GM12878 (cell line): ENCODE data around the gene NIBAN1. TPM values are rescaled to one million over a fixed set of nuclear protein-coding genes. Genes with fewer than 3 reads are reported as not detected.

Experiments used
- ATF3 ChIP-seq: IDR thresholded peaks from 2 replicates; pipeline ENCODE4 v1.6.1; 2011; ENCODE audit warnings: low read depth, mild to moderate bottlenecking, low read length, moderate library complexity, borderline replicate concordance; ENCODE audit errors: extremely low read depth
- BCL11A ChIP-seq: IDR thresholded peaks from 2 replicates; pipeline ENCODE4 v1.6.1; 2011; ENCODE audit warnings: low read depth, low read length
- BCLAF1 ChIP-seq: fragments of 450-650 bp; IDR thresholded peaks from 2 replicates; pipeline ENCODE4 v1.6.1; 2017; ENCODE audit warnings: antibody characterized with exemption, mild to moderate bottlenecking, moderate library complexity
- CBFB ChIP-seq: IDR thresholded peaks from 2 replicates; pipeline ENCODE4 v1.6.1; 2016; ENCODE audit warnings: antibody characterized with exemption, low read depth
- CEBPB ChIP-seq, 2 experiments: fragments of 150-350 bp in 1 of 2; IDR thresholded peaks; 2 replicates each; pipeline ENCODE4 v1.6.1; 2012 to 2014; ENCODE audit warnings: low read depth in 2 of 2, low read length in 2 of 2, borderline replicate concordance in 1 of 2, inconsistent platforms in 1 of 2
- CEBPZ ChIP-seq: fragments of 150-350 bp; IDR thresholded peaks from 2 replicates; pipeline ENCODE4 v1.6.1; 2016; ENCODE audit warnings: low read depth, low read length
- DPF2 ChIP-seq: fragments of 450-650 bp; IDR thresholded peaks from 2 replicates; pipeline ENCODE4 v1.6.1; 2017; ENCODE audit warnings: mild to moderate bottlenecking
- NFYB ChIP-seq: IDR thresholded peaks from 2 replicates; pipeline ENCODE4 v1.6.1; 2011; ENCODE audit warnings: low read depth, mild to moderate bottlenecking, low read length, improper control_type of control experiment, moderate library complexity; ENCODE audit not compliant: insufficient read depth
- RB1 ChIP-seq: fragments of 450-650 bp; formaldehyde crosslinking; IDR thresholded peaks from 2 replicates; pipeline ENCODE4 v1.6.1; 2017; ENCODE audit warnings: mild to moderate bottlenecking, borderline replicate concordance
- SP1 ChIP-seq: IDR thresholded peaks from one replicate; pipeline ENCODE4 v1.6.1; 2011; ENCODE audit warnings: low read depth, low read length
- SRF ChIP-seq, 2 experiments: IDR thresholded peaks; 2 replicates each; pipeline ENCODE4 v1.6.1; 2011; ENCODE audit warnings: low read depth in 2 of 2, low read length in 2 of 2, mild to moderate bottlenecking in 1 of 2, moderate library complexity in 1 of 2
- STAT1 ChIP-seq: fragments of 450-650 bp; conservative IDR thresholded peaks from 2 replicates; pipeline ENCODE4 v1.6.1; 2014; ENCODE audit warnings: antibody characterized with exemption, mild to moderate bottlenecking
- YY1 ChIP-seq: IDR thresholded peaks from 2 replicates; pipeline ENCODE4 v1.6.1; 2011; ENCODE audit warnings: low read depth, mild to moderate bottlenecking, low read length
- ZNF207 ChIP-seq: fragments of 450-650 bp; IDR thresholded peaks from 2 replicates; pipeline ENCODE4 v1.6.1; 2014; ENCODE audit warnings: antibody characterized with exemption, mild to moderate bottlenecking, borderline replicate concordance
- ZNF687 ChIP-seq: fragments of 450-650 bp; IDR thresholded peaks from 2 replicates; pipeline ENCODE4 v1.6.1; 2017; ENCODE audit warnings: mild to moderate bottlenecking, moderate library complexity
- polyA plus RNA-seq, 11 experiments: library from polyadenylated mRNA; depleted of rRNA in 4 of 11; unstranded in 6 of 11; stranded (reverse) in 5 of 11; fragments of >200 nt; fragmentation: Nextera tagmentation in 4 of 11; fragmentation: Illumina TruSeq in 1 of 11; extraction: Ambion mirVana in 4 of 11; extraction: Trizol in 1 of 11; gene quantifications; 1 replicate in 1 of 11; 2 replicates in 10 of 11; pipeline versions ENCODE4 v1.2.1 to v1.2.3, GENCODE V29; 2011 to 2016; ENCODE audit warnings: inconsistent platforms in 2 of 11, missing spikeins in 2 of 11, low read depth in 1 of 11
- total RNA-seq, 4 experiments: library from RNA; depleted of rRNA in 3 of 4; stranded (reverse); fragments of >200 nt in 3 of 4; fragmentation: Illumina TruSeq in 1 of 4; extraction: Trizol in 1 of 4; gene quantifications; 2 replicates each; pipeline versions ENCODE4 v1.2.1 to v1.2.3, GENCODE V29; 2013 to 2021
- TF ChIP-seq, protein P1 (sequence below): fragments of 450-650 bp; IDR thresholded peaks from 2 replicates; pipeline ENCODE4 v1.6.1; 2017; ENCODE audit warnings: mild to moderate bottlenecking

Gene NIBAN1
- total and polyA plus RNA-seq, 10 of the 15 experiments (the other 5 are each of a cell fraction or from before 2014, with no cell fraction given), result 11.2 to 67.8 (median 44.3) TPM

DNA sequence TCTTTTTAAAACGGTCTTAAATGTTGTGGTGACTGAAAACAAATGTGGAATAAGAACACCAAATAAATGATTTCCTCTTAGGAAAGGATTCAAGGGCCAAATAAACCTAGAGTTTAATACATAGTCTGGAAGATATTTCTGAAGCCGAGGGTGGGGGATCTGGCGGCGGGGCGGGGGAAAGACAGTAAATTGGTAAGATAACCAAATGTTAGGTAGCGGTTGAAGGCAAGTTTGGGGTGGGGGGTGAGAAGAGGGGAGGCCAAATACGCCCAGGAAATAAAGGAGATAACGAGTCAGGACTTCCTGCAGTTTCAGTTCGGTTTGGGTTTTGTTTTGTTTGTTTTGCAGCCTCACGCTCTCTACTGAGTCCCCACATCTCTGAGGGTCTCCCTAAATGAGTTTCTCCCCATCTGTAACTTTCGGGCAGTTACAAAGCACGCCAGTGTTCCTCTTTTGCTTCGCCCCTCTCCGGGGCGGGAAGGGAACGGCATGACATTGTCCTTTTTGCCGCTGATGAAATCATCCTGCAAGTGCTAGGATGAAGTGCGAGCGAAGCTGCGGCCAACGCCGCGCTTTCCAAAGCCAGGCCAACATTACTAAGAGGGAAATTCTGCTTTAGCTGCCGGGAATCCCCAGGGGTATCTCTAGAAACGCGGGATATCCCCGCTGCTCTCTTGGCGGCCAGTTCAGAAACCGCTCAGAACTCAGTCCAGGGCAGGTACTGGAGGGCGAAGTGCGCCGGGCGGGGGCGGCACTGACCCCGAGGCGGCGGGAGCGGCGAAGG, 844 bp downstream of the NIBAN1 start (continued):
- TF ChIP-seq CEBPB (IDR thresholded peaks at IDR 0.05; ENCODE audit: borderline replicate concordance in 1 of 2, low read depth in 2 of 2, low read length in 2 of 2) (no peak), ZNF207 (peak; percentile 25; the same call in 1 of the 2 replicates), CEBPZ (no peak), BCLAF1 (no peak), NFYB (no peak), YY1 (no peak), DPF2 (no peak), SP1 (peak; percentile 12), ATF3 (no peak), SRF (IDR thresholded peaks at IDR 0.05; ENCODE audit: low read depth in 2 of 2, low read length in 2 of 2) (peak in 1 of 2 experiments; percentile 41; a peak in 1 of 4 replicates), RB1 (0 out of 2 replicates have a peak, but pooled peaks have one; percentile 12), ZNF687 (no peak), CBFB (peak; percentile 47; the same call in 1 of the 2 replicates), STAT1 (no peak), BCL11A (peak; percentile 67)
- TF ChIP-seq, protein P1, sequence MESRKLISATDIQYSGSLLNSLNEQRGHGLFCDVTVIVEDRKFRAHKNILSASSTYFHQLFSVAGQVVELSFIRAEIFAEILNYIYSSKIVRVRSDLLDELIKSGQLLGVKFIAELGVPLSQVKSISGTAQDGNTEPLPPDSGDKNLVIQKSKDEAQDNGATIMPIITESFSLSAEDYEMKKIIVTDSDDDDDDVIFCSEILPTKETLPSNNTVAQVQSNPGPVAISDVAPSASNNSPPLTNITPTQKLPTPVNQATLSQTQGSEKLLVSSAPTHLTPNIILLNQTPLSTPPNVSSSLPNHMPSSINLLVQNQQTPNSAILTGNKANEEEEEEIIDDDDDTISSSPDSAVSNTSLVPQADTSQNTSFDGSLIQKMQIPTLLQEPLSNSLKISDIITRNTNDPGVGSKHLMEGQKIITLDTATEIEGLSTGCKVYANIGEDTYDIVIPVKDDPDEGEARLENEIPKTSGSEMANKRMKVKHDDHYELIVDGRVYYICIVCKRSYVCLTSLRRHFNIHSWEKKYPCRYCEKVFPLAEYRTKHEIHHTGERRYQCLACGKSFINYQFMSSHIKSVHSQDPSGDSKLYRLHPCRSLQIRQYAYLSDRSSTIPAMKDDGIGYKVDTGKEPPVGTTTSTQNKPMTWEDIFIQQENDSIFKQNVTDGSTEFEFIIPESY, result no peak
